MV-4-11 (cell line): ENCODE results near the gene TNIK.

ENCODE experiments used
- DNase-seq: peaks from one replicate; lab custom pipeline; 2025; lab: John Stamatoyannopoulos, UW

TNIK gene

DNA sequence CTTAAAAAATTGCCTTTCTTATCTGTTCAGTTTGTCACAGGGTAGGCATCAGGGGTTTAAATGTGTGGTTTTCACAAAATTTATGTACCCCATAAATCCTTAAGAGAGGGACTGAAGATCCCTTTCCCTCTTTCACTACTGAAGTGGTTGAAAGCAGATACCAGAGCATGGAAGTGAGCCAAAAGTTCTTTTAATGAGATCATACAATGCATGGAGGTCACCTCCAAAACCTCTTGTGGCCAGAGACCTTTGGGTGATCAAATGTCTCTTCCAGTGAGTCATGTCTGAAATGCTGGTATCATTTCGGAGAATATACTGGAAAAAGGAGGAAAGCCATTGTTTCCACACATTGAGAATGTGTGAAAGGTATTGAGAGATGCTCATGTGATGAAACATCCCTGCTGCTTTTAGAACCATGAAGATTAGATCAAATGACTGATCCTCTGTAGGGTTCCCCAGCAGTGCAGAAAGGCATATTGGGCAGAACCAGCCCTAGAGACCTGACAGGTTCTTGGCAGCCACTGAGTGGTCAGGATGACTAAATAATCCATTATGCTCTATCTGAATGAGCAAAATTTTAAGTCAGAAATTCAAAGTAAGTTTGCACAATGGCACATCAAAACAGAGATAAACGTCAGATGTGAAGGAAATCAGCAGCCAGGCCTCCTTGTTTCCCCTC lies 267.9 kb downstream of the TNIK start:
- DNase-seq, result peak; percentile 58

- DNase-seq, result no peak
Observed at GRCh38 chr3:171190668-171191067, 269.5 kb downstream of the TNIK start.

- DNase-seq, result no peak
Observed at GRCh38 chr3:171189394-171190080, 270.7 kb downstream of the TNIK start.

DNA sequence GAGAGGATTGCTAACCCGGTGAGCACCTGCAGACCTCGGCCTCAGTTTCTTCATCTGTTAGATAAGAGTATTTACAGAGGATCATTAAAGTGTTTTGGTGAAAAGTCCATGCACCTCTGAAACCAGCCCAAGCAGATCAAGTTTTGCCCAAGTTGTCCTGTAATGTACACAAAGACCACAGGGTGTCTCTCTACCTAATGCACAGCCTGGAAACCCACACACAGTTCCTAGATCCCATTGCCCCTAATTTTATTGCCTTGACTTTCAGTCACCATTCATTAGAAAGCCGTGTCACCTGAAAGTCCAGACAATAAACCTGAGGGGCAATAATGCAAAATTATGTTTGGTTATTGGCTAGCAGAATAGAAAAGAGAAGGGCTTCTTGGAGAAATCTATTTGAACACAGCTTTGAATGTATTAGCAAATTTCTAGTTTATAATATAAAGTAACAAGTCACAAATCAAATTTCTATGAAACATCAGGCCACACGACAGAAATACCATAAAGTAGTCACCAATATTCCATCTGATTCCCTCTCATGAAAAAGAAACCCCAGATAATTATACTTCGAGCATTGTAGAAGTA lies 272.4 kb downstream of the TNIK start:
- peak; percentile 15 for DNase-seq

DNA sequence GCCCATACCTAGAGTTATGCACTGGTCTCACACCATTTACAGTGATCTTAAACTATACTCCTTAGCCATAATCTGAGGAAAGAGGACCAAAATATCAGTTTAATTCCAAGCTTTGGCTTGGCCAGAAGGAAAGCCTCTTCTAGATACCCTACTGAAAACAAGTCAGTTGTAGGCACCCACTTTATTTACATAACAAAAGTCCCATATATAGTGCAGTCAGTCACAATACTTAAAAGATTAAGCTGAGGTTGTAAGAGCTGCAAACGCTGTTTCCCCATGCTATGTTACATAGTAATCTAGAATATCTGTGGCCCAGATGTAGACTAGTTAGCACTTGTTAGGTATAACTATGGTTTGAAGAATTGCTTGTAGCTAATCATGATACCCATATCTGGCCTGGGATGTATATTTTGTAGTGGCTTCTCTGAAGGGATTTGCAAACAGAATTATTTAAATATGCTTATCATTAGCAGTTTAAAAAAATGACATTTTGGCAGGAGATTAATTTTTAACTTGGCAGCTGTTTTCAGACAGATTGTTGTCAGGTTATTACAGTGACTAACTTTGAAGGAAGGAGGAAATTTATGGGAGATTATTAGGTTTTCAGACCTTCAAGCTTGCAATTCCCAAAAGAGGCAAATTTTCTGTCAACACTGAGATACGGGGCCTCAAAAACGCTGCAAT lies 273.2 kb downstream of the TNIK start:
- DNase-seq, result no peak

DNA sequence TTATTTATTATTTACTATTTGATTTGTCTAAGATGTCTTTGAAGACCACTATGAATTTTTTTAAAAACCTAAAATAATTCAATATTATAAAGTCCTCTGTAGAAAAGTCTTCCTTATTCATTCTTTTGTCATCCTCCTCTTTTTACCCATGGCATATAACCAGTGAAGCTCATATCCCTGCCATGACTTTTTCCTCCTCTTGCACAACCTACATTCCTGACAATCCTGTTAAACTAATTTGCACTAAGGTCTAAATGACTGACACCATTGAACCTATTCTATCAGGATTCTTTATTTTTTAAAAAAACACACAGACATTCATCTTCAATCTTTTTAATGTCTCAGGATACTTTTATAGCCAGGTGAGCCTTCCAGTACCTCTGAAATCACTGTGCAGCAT lies 273.8 kb downstream of the TNIK start:
- no peak for DNase-seq

- DNase-seq, result no peak
Observed at GRCh38 chr3:171185959-171186358, 274.2 kb downstream of the TNIK start.

DNA sequence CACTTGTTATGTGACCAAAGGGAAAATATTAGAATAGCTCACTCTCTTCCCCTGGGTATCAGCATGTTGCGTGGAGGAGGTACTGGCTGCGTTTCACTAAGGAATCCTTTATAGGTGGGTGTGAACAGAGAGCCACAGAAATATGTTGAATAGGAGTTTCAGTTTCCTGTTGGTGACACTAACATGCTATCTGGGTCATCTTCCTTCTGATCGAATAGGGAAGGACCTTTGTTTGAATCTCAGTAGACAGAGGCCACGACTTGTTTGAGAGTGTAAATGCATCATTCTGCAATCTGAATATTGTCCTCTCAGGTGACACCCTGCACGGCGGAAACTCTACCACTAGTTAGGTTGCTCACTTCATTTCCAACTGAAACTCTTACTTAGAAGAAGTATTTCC lies 275.8 kb downstream of the TNIK start:
- DNase-seq, result no peak

DNA sequence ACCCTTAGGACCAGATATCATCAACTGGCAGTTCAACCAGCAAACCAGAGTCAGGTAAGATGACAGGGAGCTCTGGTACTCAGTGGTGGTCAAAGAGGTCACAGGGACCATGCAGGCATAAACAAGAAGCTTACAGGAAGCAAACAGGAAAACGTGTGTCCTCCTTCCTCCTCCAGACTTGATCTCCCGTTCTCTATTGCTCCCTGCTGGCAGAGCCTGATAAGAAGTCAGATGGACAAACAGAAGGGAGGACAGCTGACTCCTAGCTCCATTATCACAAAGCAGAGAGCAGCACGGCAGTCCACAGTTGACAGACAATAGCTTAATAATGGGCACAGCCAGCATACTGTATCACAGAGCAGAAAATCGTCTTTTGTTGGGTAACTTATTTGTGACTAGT lies 277.2 kb downstream of the TNIK start:
- DNase-seq, result peak; percentile 8

- DNase-seq, result no peak
Observed at GRCh38 chr3:171181907-171182690, 278.1 kb downstream of the TNIK start.

- DNase-seq, result peak; percentile 18
Observed at GRCh38 chr3:171178714-171179113, 281.5 kb downstream of the TNIK start.

DNA sequence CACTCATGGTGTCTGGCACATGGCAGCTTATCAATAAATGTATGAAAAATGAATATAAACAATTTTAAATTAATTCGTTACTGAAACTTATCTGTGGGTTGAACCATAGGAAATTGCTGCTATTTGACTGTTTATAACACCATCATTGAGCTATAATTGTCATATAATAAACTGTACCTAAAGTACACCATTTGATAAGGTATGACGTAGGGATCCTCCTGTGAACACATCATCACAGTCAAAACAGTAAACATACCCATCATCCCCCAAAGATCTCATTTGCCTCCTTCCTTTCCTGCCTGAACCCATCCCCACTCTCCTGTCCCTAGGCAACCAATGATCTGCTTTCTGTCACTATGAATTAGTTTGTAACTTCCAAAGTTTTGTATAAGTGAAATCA lies 282.7 kb downstream of the TNIK start:
- no peak for DNase-seq

GRCh38 chr3:171177056-171177455 lies 283.1 kb downstream of the TNIK start:
- DNase-seq, result no peak

- DNase-seq, result no peak
Observed at GRCh38 chr3:171176244-171176933, 283.8 kb downstream of the TNIK start.

DNA sequence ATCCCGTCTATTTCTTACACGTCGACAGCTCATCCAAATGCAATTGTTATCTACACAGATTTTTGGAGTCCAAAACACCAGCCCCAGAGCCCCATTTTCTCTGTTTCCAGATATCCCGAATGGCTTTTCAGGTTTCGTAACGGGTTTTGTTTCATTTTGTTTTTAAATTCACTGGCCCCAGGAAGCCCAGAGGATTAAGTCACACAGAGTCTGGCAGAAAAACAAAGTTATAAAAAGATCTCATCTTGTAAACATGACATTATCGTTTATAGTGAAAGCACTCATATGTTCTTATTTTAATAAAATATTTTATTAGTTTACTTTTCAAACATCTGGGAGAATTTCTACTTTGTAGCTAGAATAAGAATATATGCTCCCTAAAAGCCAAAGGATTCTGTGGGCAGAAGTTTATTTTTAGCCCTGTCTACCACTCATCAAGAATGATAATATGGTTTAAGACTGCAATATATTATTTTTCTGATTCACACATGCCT lies 284.4 kb downstream of the TNIK start:
- no peak for DNase-seq

DNA sequence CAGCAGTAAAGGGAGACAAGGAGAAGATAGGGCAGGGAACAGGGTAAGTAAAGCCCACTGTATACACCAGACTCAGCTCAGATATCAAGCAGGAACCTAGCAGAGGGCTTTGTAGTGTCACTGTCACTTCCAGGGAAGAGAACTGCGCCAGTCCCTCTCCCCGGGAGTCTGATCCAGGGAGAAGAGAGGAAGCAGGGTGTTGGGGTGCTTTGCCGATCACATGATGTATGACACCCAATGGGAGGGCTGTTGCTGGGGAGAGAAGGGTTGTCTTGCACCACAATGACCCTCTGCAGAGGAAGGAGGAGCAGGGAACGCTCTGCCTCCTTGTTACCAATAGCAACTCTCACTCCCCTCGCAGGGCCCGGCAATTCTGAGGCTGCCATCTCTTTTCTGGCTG lies 286.5 kb downstream of the TNIK start:
- peak; percentile 67 for DNase-seq

DNA sequence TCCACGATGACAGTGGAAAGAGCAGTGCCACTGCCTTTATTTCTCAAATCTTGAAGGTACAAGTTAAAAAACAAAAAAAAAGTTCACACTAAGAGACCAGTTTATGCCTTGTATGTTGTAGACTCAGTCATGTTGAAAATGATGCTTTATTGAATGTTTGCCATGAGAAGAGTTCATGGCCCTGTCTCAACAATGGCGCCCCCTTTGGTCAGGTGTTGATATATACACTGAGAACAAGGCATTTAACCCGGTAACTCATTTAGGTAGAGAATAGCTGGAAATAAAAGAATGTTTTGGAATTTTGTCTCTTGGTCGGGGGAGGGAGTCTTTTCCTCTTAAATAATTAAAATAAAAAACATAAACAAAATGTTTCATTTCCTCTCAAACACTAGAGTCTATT lies 288.1 kb downstream of the TNIK start:
- DNase-seq, result no peak

DNA sequence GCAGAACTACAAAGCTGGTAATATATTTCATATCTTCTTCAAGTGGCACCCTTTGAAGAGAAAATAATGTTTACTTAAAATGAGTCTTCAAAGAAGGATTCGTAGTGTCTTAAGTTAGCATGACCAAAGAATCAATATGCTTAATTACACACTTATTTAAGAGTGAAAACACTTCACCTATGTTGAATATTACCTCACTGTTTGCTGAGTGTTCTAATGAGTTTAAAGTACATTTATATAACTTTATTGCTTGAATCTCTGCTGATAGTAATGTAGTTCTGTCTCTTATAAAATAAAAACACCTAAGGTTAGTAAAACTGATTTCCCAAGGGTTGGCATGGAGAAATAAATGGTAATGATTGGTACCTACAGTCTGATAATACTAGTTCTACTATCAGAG lies 290.3 kb downstream of the TNIK start:
- DNase-seq, result no peak

DNA sequence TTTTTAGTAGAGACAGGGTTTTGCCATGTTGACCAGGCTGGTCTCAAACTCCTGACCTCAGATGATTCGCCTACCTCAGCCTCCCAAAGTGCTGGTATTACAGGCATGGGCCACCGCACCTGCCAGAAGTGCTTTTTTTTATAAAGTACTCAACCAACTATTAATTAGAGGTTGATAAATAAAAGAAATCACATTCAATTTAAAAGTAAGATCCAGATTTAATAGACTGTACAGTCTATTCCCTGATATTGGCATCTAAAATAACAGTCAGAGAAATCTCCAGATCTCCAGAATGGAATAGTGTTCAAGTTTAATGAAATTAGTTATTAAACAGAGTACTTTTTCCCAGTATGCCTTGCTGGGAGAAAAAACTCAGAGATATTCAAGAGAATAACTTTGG lies 290.8 kb downstream of the TNIK start:
- no peak for DNase-seq

DNA sequence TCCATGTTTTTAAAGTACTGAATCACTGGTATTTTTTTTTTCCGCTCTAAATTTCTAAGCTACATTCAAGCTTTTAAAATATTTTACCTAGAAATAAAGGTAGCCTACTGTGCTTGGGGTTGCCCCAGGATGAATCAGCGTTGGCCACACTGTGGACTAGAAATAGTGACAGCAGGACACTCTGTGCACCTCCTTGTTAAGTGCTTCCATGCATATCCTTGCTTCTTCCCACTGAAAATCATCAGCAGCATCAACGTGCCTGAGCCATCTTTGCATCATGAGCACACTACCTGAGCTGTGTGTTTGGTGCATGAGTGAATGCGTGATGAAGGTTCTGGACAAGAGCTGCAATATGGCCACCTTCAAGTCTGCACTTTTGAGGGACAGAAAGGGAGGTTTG lies 291.7 kb downstream of the TNIK start:
- no peak for DNase-seq

DNA sequence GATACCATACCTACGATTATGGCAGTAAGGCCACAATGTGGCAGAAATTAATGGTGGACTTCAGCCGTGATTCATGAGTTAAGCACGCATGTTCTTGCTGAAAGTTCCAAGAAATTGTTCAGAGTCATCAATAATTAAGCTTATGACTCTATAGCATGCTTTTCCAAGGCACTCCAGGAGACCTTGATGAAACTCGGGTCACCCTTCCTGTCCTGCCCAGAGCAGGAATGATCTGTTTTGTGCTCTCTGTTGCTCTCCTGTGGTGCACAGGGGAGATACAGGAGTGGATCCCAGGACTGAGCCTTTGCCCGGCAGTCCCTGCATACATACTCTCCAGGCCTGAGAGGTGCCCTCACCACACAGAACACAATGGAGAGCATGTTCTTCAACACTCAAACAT lies 292.1 kb downstream of the TNIK start:
- DNase-seq, result no peak
